Measurements from ENCODE around the gene ZNF740.

DNA sequence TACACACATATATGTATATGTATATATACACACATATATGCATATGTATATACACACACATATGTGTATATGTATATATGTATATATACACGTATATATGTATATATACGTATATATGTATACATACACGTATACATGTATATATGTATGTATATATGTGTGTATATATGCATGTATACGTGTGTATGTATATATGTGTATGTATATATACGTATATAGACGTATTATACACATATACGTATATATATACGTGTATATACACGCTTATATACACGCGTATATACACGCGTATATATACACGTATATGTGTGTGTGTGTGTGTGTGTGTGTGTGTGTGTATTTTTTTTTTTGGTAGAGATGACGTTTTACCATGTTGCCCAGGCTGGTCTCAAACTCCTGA, 32.9 kb upstream of the ZNF740 start:
- TF ChIP-seq CTCF (IDR thresholded peaks at IDR 0.05) (no peak), EZH2phosphoT487 (IDR thresholded peaks at IDR 0.05) (no peak)
